Measurements from ENCODE around the gene NOC3L. TPM values are rescaled to one million over a fixed set of nuclear protein-coding genes. Genes with fewer than 3 reads are reported as not detected.

The NOC3L gene
- total and polyA plus RNA-seq, 10 of the 15 experiments (the other 5 are each of a cell fraction or from before 2014, with no cell fraction given), result 27.8 to 51.4 (median 40.5) TPM

DNA sequence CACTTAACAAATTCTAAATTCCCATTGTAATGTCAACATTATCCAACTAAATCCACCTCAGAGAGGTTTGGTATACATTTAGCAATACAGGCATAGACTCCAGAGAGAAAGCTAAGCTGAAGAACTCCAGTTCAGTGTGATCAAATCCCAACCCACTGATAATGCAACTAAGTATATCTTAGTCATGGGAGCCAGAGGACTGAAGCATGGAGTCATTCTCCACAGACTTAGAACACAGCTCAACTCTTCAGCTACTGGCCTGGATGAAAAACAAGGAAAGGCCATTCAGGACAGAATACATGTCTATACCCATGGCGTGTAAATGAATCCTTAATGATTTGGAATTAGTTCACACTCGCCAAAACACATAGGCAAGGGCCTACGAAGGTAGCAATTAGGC lies 27.9 kb downstream of the NOC3L start:
- no peaks in the 10 kb centered on the region for H3K9me3 ChIP-seq (replicated peaks; ENCODE audit: control insufficient read depth, insufficient read depth, low read length)
- ATAC-seq, result no peak
- no peaks in the 10 kb centered on the region for H3K4me1 ChIP-seq (ENCODE audit: control insufficient read depth, insufficient read depth, low read length)
- no peak for DNase-seq (ENCODE audit: low read depth, low spot score)
- no peak overlapping the region for H2AFZ ChIP-seq (ENCODE audit: control insufficient read depth, low read depth, low read length)
- no peak overlapping the region for H3K4me3 ChIP-seq
- POLR2A ChIA-PET, result no interaction called here
- H4K20me1 ChIP-seq (ENCODE audit: control insufficient read depth, insufficient read depth), result no peaks in the 10 kb centered on the region
- FAIRE-seq, result no peak
- no peak overlapping the region for H3K9ac ChIP-seq (ENCODE audit: control insufficient read depth, insufficient read depth, low read length)
- peaks cover 11 to 26% of the 10 kb centered on the region in 2 experiments for H3K36me3 ChIP-seq (ENCODE audit: control insufficient read depth in 2 of 2, insufficient read depth in 2 of 2, low read length in 1 of 2)
- CTCF ChIA-PET, result interaction anchor here (0.6 to 6.1 kb wide), 5 partner anchors 9 to 121 kb away, joined by 3 to 81 read pairs (median 5); no protein-coding TSS in a partner anchor
- no TSS peak for BruUV-seq (replicated peaks)
- H3K4me2 ChIP-seq (ENCODE audit: control insufficient read depth, insufficient read depth), result no peak overlapping the region
- RAD21 ChIA-PET (ENCODE audit: unreplicated experiment), result no interaction called here
- no peaks in the 10 kb centered on the region for H3K27me3 ChIP-seq (replicated peaks in 1 of 2; ENCODE audit: control insufficient read depth in 2 of 2, insufficient read depth in 2 of 2, low read length in 1 of 2)
- no peaks in the 10 kb centered on the region for H3K79me2 ChIP-seq (ENCODE audit: control insufficient read depth, insufficient read depth, low read length)
- in situ Hi-C loops (cut with MboI) (no loop called here), intact Hi-C loops (cut with micrococcal nuclease; ENCODE audit: unreplicated experiment) (no loop called here)
- SMC1A ChIA-PET (ENCODE audit: uncharacterized antibody, unreplicated experiment), result interaction anchor here (1.0 to 1.8 kb wide), 3 partner anchors 9 to 54 kb away, joined by 3 to 4 read pairs (median 3); no protein-coding TSS in a partner anchor
- WGBS (ENCODE audit: insufficient coverage, insufficient replicate concordance, low lambda C conversion rate, missing lambda C conversion rate), result 98% methylated on average over 3 of the region's 3 CpGs
- no peak overlapping the region for H3K27ac ChIP-seq (ENCODE audit: control insufficient read depth, insufficient read depth)
- TF ChIP-seq RFX5 (IDR thresholded peaks at IDR 0.05; ENCODE audit: low read depth, low read length), result no peak
- TF ChIP-seq HDGF (IDR thresholded peaks at IDR 0.05), result no peak
- no peak for TF ChIP-seq SREBF1 (IDR thresholded peaks at IDR 0.05; ENCODE audit: low read length)
- TF ChIP-seq, protein P1, sequence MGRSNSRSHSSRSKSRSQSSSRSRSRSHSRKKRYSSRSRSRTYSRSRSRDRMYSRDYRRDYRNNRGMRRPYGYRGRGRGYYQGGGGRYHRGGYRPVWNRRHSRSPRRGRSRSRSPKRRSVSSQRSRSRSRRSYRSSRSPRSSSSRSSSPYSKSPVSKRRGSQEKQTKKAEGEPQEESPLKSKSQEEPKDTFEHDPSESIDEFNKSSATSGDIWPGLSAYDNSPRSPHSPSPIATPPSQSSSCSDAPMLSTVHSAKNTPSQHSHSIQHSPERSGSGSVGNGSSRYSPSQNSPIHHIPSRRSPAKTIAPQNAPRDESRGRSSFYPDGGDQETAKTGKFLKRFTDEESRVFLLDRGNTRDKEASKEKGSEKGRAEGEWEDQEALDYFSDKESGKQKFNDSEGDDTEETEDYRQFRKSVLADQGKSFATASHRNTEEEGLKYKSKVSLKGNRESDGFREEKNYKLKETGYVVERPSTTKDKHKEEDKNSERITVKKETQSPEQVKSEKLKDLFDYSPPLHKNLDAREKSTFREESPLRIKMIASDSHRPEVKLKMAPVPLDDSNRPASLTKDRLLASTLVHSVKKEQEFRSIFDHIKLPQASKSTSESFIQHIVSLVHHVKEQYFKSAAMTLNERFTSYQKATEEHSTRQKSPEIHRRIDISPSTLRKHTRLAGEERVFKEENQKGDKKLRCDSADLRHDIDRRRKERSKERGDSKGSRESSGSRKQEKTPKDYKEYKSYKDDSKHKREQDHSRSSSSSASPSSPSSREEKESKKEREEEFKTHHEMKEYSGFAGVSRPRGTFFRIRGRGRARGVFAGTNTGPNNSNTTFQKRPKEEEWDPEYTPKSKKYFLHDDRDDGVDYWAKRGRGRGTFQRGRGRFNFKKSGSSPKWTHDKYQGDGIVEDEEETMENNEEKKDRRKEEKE (IDR thresholded peaks at IDR 0.05), result no peak
- TF ChIP-seq JUNB (IDR thresholded peaks at IDR 0.05), result no peak
- TF ChIP-seq, protein P2, sequence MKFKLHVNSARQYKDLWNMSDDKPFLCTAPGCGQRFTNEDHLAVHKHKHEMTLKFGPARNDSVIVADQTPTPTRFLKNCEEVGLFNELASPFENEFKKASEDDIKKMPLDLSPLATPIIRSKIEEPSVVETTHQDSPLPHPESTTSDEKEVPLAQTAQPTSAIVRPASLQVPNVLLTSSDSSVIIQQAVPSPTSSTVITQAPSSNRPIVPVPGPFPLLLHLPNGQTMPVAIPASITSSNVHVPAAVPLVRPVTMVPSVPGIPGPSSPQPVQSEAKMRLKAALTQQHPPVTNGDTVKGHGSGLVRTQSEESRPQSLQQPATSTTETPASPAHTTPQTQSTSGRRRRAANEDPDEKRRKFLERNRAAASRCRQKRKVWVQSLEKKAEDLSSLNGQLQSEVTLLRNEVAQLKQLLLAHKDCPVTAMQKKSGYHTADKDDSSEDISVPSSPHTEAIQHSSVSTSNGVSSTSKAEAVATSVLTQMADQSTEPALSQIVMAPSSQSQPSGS (IDR thresholded peaks at IDR 0.05; ENCODE audit: low read length), result no peak
- no peak for TF ChIP-seq CBFB (IDR thresholded peaks at IDR 0.05; ENCODE audit: low read depth)
- TF ChIP-seq, protein P3, sequence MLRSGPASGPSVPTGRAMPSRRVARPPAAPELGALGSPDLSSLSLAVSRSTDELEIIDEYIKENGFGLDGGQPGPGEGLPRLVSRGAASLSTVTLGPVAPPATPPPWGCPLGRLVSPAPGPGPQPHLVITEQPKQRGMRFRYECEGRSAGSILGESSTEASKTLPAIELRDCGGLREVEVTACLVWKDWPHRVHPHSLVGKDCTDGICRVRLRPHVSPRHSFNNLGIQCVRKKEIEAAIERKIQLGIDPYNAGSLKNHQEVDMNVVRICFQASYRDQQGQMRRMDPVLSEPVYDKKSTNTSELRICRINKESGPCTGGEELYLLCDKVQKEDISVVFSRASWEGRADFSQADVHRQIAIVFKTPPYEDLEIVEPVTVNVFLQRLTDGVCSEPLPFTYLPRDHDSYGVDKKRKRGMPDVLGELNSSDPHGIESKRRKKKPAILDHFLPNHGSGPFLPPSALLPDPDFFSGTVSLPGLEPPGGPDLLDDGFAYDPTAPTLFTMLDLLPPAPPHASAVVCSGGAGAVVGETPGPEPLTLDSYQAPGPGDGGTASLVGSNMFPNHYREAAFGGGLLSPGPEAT (IDR thresholded peaks at IDR 0.05; ENCODE audit: low read depth), result no peak
- no peak for TF ChIP-seq CREB1 (IDR thresholded peaks at IDR 0.05; ENCODE audit: low read depth)
- TF ChIP-seq EZH2 (IDR thresholded peaks at IDR 0.05; ENCODE audit: borderline replicate concordance, control insufficient read depth, low read depth, low read length), result no peak
- no peak for TF ChIP-seq JUND (IDR thresholded peaks at IDR 0.05; ENCODE audit: low read depth, low read length)
- TF ChIP-seq PAX5 (IDR thresholded peaks at IDR 0.05; ENCODE audit: borderline replicate concordance, low read depth, low read length), result no peak
- no peak for TF ChIP-seq BRCA1 (IDR thresholded peaks at IDR 0.05; ENCODE audit: low read depth, low read length)
- TF ChIP-seq STAT3 (IDR thresholded peaks at IDR 0.05; ENCODE audit: low read depth, low read length), result no peak
- no peak for TF ChIP-seq HCFC1 (IDR thresholded peaks at IDR 0.05; ENCODE audit: low read length)
- TF ChIP-seq, protein P4, sequence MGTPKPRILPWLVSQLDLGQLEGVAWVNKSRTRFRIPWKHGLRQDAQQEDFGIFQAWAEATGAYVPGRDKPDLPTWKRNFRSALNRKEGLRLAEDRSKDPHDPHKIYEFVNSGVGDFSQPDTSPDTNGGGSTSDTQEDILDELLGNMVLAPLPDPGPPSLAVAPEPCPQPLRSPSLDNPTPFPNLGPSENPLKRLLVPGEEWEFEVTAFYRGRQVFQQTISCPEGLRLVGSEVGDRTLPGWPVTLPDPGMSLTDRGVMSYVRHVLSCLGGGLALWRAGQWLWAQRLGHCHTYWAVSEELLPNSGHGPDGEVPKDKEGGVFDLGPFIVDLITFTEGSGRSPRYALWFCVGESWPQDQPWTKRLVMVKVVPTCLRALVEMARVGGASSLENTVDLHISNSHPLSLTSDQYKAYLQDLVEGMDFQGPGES (IDR thresholded peaks at IDR 0.05), result no peak
- no peak for TF ChIP-seq SPI1 (IDR thresholded peaks at IDR 0.05; ENCODE audit: borderline replicate concordance, insufficient read depth, low read depth, low read length)
- TF ChIP-seq, protein P5, sequence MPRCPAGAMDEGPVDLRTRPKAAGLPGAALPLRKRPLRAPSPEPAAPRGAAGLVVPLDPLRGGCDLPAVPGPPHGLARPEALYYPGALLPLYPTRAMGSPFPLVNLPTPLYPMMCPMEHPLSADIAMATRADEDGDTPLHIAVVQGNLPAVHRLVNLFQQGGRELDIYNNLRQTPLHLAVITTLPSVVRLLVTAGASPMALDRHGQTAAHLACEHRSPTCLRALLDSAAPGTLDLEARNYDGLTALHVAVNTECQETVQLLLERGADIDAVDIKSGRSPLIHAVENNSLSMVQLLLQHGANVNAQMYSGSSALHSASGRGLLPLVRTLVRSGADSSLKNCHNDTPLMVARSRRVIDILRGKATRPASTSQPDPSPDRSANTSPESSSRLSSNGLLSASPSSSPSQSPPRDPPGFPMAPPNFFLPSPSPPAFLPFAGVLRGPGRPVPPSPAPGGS (IDR thresholded peaks at IDR 0.05; ENCODE audit: borderline replicate concordance, insufficient read depth, low read depth, low read length, poor library complexity, severe bottlenecking), result no peak

Data from GM12878 (cell line).